ENCODE data around the gene NAV3. TPM values are rescaled to one million over a fixed set of nuclear protein-coding genes. Genes with fewer than 3 reads are reported as not detected.
A peak's percentile ranks its signal among the peaks of the same experiment; 100 is the strongest.

NAV3 gene
- polyA plus RNA-seq, 1 of the 3 experiments (the other 2 are of a cell fraction): 10.5 TPM

DNA sequence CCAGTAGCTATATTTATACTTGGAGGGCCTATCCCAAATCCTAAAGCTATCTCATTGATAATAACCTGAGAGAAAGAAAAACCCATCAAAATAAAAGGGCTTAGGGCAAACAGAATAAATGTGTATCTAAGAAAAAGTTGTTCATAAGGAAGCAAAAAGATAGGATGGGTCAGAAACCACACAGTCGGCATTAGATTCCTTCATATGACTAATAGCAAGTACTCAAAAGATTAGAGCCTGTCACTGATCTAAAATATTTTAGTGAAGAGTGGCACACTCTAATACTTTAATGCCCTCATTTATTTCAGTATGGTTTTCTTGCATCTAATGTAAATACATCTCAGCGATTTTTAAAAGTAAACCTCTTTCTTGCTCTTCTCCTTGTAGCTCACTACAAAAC lies 17.1 kb upstream of the NAV3 start:
- DNase-seq: no peak
- Histone ChIP-seq H3K4me1 (ENCODE audit: control insufficient read depth in 1 of 2, insufficient read depth in 2 of 2, low read depth in 1 of 2, low read length in 1 of 2) (peaks cover 0 to 14% of the 10 kb centered on the region in 2 experiments; a peak in 2 of 4 replicates), H3K27me3 (ENCODE audit: insufficient read depth) (no peaks in the 10 kb centered on the region), H3F3A (replicated peaks; ENCODE audit: insufficient read depth) (peaks cover 8% of the 10 kb centered on the region), H3K9me3 (no peaks in the 10 kb centered on the region), H3K4me3 (ENCODE audit: low read depth in 2 of 2, low read length in 1 of 2) (no peak overlapping the region), H3K9ac (no peak overlapping the region), H3K79me2 (ENCODE audit: insufficient read depth) (no peaks in the 10 kb centered on the region; the same call in 1 of the 2 replicates), H3K4me2 (peak overlapping the region; percentile 40), H3K27ac (ENCODE audit: low read depth in 2 of 2, low read length in 1 of 2) (peak overlapping the region in 1 of 2 experiments; percentile 49; a peak in 2 of 4 replicates), H3K9me2 (no peaks in the 10 kb centered on the region), H3K36me3 (replicated peaks in 1 of 2; ENCODE audit: control insufficient read depth in 1 of 2, insufficient read depth in 2 of 2, low read length in 1 of 2) (no peaks in the 10 kb centered on the region), H2AFZ (ENCODE audit: low read depth) (no peak overlapping the region), H4K20me1 (ENCODE audit: insufficient read depth) (no peaks in the 10 kb centered on the region)
- 39% methylated on average over 2 of the region's 2 CpGs for WGBS (ENCODE audit: low lambda C conversion rate)
- TF ChIP-seq, protein P1, sequence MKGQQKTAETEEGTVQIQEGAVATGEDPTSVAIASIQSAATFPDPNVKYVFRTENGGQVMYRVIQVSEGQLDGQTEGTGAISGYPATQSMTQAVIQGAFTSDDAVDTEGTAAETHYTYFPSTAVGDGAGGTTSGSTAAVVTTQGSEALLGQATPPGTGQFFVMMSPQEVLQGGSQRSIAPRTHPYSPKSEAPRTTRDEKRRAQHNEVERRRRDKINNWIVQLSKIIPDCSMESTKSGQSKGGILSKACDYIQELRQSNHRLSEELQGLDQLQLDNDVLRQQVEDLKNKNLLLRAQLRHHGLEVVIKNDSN (IDR thresholded peaks at IDR 0.05; ENCODE audit: borderline replicate concordance, low read depth): no peak
- TF ChIP-seq RAD21 (IDR thresholded peaks at IDR 0.05; ENCODE audit: low read length) (no peak), USF2 (IDR thresholded peaks at IDR 0.05; ENCODE audit: borderline replicate concordance, low read depth, low read length) (no peak), MAX (IDR thresholded peaks at IDR 0.05; ENCODE audit: low read depth) (no peak), MEF2A (IDR thresholded peaks at IDR 0.05; ENCODE audit: borderline replicate concordance, low read depth) (no peak)
- POLR2A ChIA-PET: no interaction called here
- CTCF ChIA-PET: interaction anchor here (0.7 to 1.7 kb wide), 2 partner anchors 25 to 112 kb away, joined by 3 to 4 read pairs; no protein-coding TSS in a partner anchor

- no peak for DNase-seq
- H3K9ac ChIP-seq: no peak overlapping the region
- ChIA-PET CTCF (interaction anchor here (1.7 kb wide), 1 partner anchor 111 kb away, joined by 4 read pairs; no protein-coding TSS in a partner anchor), POLR2A (no interaction called here)
- 40% methylated on average over 1 of the region's 1 CpG for WGBS (ENCODE audit: low lambda C conversion rate)
- H3K4me1 ChIP-seq (ENCODE audit: control insufficient read depth in 1 of 2, insufficient read depth in 2 of 2, low read depth in 1 of 2, low read length in 1 of 2): peaks cover 0 to 14% of the 10 kb centered on the region in 2 experiments; a peak in 2 of 4 replicates
- no peaks in the 10 kb centered on the region; the same call in 1 of the 2 replicates for H3K79me2 ChIP-seq (ENCODE audit: insufficient read depth)
- H3K27me3 ChIP-seq (ENCODE audit: insufficient read depth): no peaks in the 10 kb centered on the region
- H4K20me1 ChIP-seq (ENCODE audit: insufficient read depth): no peaks in the 10 kb centered on the region
- no peak for TF ChIP-seq POLR2AphosphoS5 (IDR thresholded peaks at IDR 0.05; ENCODE audit: low read depth, low read length)
- no peak for TF ChIP-seq SIN3A (IDR thresholded peaks at IDR 0.05; ENCODE audit: borderline replicate concordance, low read depth, low read length)
- no peak for TF ChIP-seq RCOR1 (IDR thresholded peaks at IDR 0.05; ENCODE audit: low read length)
- no peak for TF ChIP-seq RFX5 (IDR thresholded peaks at IDR 0.05; ENCODE audit: low read length)
- no peak for TF ChIP-seq GATA2 (CRISPR knock-in tag; IDR thresholded peaks at IDR 0.05)
- TF ChIP-seq YY1 (IDR thresholded peaks at IDR 0.05; ENCODE audit: low read depth): no peak
- TF ChIP-seq REST (IDR thresholded peaks at IDR 0.05; ENCODE audit: low read depth, low read length): no peak
- TF ChIP-seq TEAD4 (IDR thresholded peaks at IDR 0.05; ENCODE audit: borderline replicate concordance, insufficient read depth): no peak
- no peak for TF ChIP-seq CTCF (IDR thresholded peaks at IDR 0.05)
- no peak for TF ChIP-seq FOSL2 (IDR thresholded peaks at IDR 0.05; ENCODE audit: borderline replicate concordance, low read depth)
- H3K4me2 ChIP-seq: peak overlapping the region; percentile 40
- no peaks in the 10 kb centered on the region for H3K36me3 ChIP-seq (replicated peaks in 1 of 2; ENCODE audit: control insufficient read depth in 1 of 2, insufficient read depth in 2 of 2, low read length in 1 of 2)
- H2AFZ ChIP-seq (ENCODE audit: low read depth): 0 out of 2 replicates have a peak overlapping the region, but pooled peaks have one; percentile 1
- no peaks in the 10 kb centered on the region for H3K9me3 ChIP-seq
- no peak overlapping the region for H3K4me3 ChIP-seq (ENCODE audit: low read depth in 2 of 2, low read length in 1 of 2)
- H3K27ac ChIP-seq (ENCODE audit: low read depth in 2 of 2, low read length in 1 of 2): peak overlapping the region in 1 of 2 experiments; percentile 49; a peak in 2 of 4 replicates
- no peaks in the 10 kb centered on the region for H3K9me2 ChIP-seq
- H3F3A ChIP-seq (replicated peaks; ENCODE audit: insufficient read depth): peaks cover 8% of the 10 kb centered on the region
Observed at GRCh38 chr12:77814386-77814785, 16.3 kb upstream of the NAV3 start.
